ENCODE data around the gene DGKE. TPM values are rescaled to one million over a fixed set of nuclear protein-coding genes. Genes with fewer than 3 reads are reported as not detected.
A peak's percentile ranks its signal among the peaks of the same experiment; 100 is the strongest.

Gene DGKE
- total and polyA plus RNA-seq, 2 donors (not counting 3 experiments of a cell fraction or from before 2014, with no cell fraction given) = 4.9 to 22.9 TPM

- Histone ChIP-seq H3K4me3 (replicated peaks in 1 of 3; ENCODE audit: insufficient read depth in 1 of 3, low read depth in 1 of 3, low read length in 3 of 3) (no peak overlapping the region), H3K27ac (ENCODE audit: insufficient read depth, low read depth, low read length) (peak overlapping the region; percentile 34), H3K9me3 (replicated peaks; ENCODE audit: control insufficient read depth, insufficient read depth, low read length) (no peaks in the 10 kb centered on the region), H3K4me2 (ENCODE audit: insufficient read depth, low read length) (no peak overlapping the region), H3K27me3 (ENCODE audit: control insufficient read depth in 2 of 2, insufficient read depth in 2 of 2, low read length in 2 of 2) (no peaks in the 10 kb centered on the region), H2AFZ (ENCODE audit: low read depth, low read length) (no peak overlapping the region), H3K36me3 (ENCODE audit: control insufficient read depth in 2 of 2, extremely low read depth in 1 of 2, insufficient read depth in 2 of 2, low read length in 2 of 2) (peaks cover 17 to 43% of the 10 kb centered on the region in 2 experiments), H3K79me2 (ENCODE audit: control insufficient read depth, insufficient read depth, low read length) (peaks cover 8% of the 10 kb centered on the region), H4K20me1 (replicated peaks; ENCODE audit: control insufficient read depth, extremely low read depth, insufficient read depth, low read length) (no peaks in the 10 kb centered on the region), H3K9me1 (replicated peaks; ENCODE audit: control insufficient read depth, extremely low read depth, insufficient read depth, low read length) (no peaks in the 10 kb centered on the region), H3K9ac (replicated peaks; ENCODE audit: extremely low read depth, insufficient read depth, low read length) (peak overlapping the region; percentile 11), H3K4me1 (ENCODE audit: control insufficient read depth, extremely low read depth, insufficient read depth, low read length) (peaks cover 27% of the 10 kb centered on the region)
- ChIA-PET CTCF (interaction anchor here (1.0 kb wide), 1 partner anchor 79 kb away, joined by 3 read pairs; no protein-coding TSS in a partner anchor), POLR2A (no interaction called here)
- dilution Hi-C loops (cut with MboI; ENCODE audit: extremely low pct_ligation_motif_present, low sequenced_read_pairs) = no loop called here
- intact Hi-C loops (cut with micrococcal nuclease) = no loop called here
- DNase-seq (ENCODE audit: low read depth, low spot score) (no peak), FAIRE-seq (no peak)
- TF ChIP-seq MYC (IDR thresholded peaks at IDR 0.05; ENCODE audit: low read depth, low read length) (no peak), GATA2 (IDR thresholded peaks at IDR 0.05; ENCODE audit: insufficient read depth, insufficient read length, low read depth, low read length) (no peak)
- TSS peak; percentile 37 for BruUV-seq (replicated peaks)
These were observed 64.9 kb downstream of the DGKE start for GRCh38 chr17:56898874-56899273.

- Histone ChIP-seq H3K27ac (ENCODE audit: insufficient read depth, low read depth, low read length) (peak overlapping the region; percentile 34), H3K9me3 (replicated peaks; ENCODE audit: control insufficient read depth, insufficient read depth, low read length) (no peaks in the 10 kb centered on the region), H3K4me2 (ENCODE audit: insufficient read depth, low read length) (no peak overlapping the region), H3K4me1 (ENCODE audit: control insufficient read depth, extremely low read depth, insufficient read depth, low read length) (peaks cover 27% of the 10 kb centered on the region), H4K20me1 (replicated peaks; ENCODE audit: control insufficient read depth, extremely low read depth, insufficient read depth, low read length) (no peaks in the 10 kb centered on the region), H3K9me1 (replicated peaks; ENCODE audit: control insufficient read depth, extremely low read depth, insufficient read depth, low read length) (no peaks in the 10 kb centered on the region), H3K4me3 (replicated peaks in 1 of 3; ENCODE audit: insufficient read depth in 1 of 3, low read depth in 1 of 3, low read length in 3 of 3) (no peak overlapping the region), H3K36me3 (ENCODE audit: control insufficient read depth in 2 of 2, extremely low read depth in 1 of 2, insufficient read depth in 2 of 2, low read length in 2 of 2) (peaks cover 21 to 46% of the 10 kb centered on the region in 2 experiments), H3K79me2 (ENCODE audit: control insufficient read depth, insufficient read depth, low read length) (peaks cover 8% of the 10 kb centered on the region), H2AFZ (ENCODE audit: low read depth, low read length) (no peak overlapping the region), H3K27me3 (ENCODE audit: control insufficient read depth in 2 of 2, insufficient read depth in 2 of 2, low read length in 2 of 2) (no peaks in the 10 kb centered on the region), H3K9ac (replicated peaks; ENCODE audit: extremely low read depth, insufficient read depth, low read length) (peak overlapping the region; percentile 11)
- CTCF ChIA-PET = no interaction called here
- intact Hi-C loops (cut with micrococcal nuclease) = no loop called here
- peak; percentile 78 for FAIRE-seq
- TF ChIP-seq MYC (IDR thresholded peaks at IDR 0.05; ENCODE audit: low read depth, low read length) (no peak), CTCF (IDR thresholded peaks at IDR 0.05; ENCODE audit: extremely low read depth in 1 of 2, insufficient read depth in 1 of 2, low read depth in 1 of 2, low read length in 2 of 2) (no peak), POLR2A (IDR thresholded peaks at IDR 0.05; ENCODE audit: low read depth, low read length) (no peak), POLR2AphosphoS5 (IDR thresholded peaks at IDR 0.05; ENCODE audit: insufficient read depth, low read depth, low read length) (no peak), EZH2 (IDR thresholded peaks at IDR 0.05; ENCODE audit: borderline replicate concordance, low read depth, low read length, severe bottlenecking) (no peak), JUN (IDR thresholded peaks at IDR 0.05; ENCODE audit: borderline replicate concordance, insufficient read depth, insufficient read length, low read depth) (peak; percentile 74)
- dilution Hi-C loops (cut with MboI; ENCODE audit: extremely low pct_ligation_motif_present, low sequenced_read_pairs) = no loop called here
- POLR2A ChIA-PET = no interaction called here
- peak; percentile 56 for DNase-seq (ENCODE audit: low read depth, low spot score)
- no TSS peak for BruUV-seq (replicated peaks)
These were observed 65.5 kb downstream of the DGKE start for GRCh38 chr17:56899403-56899802.

All from endothelial cell of umbilical vein (primary cell).